Measurements from ENCODE around the gene ALAS1.
A peak's percentile ranks its signal among the peaks of the same experiment; 100 is the strongest.

Gene ALAS1

DNA sequence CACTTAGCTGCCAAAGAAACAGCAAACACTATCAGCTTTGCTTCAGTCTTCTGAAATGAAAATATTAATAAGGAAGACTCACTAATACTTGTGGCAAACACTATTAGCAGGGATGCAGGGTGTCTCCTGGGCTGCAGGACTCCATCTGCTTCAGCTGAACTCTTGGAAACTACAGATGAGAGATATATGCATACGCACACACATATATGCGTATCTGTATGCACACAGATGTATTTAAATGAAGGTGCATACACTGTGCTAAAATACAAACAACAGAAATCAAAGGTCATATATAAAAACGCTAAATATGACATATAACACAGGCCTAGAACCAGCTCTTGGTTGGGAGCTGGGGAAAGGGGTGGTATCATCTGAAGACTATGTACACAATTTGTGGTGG lies 58.2 kb downstream of the ALAS1 start:
- H3K27me3 Mint-ChIP-seq = no peaks in the 10 kb centered on the region
- no peak overlapping the region for H3K4me3 Mint-ChIP-seq
- H3K4me1 Mint-ChIP-seq = peaks cover 89% of the 10 kb centered on the region
- H3K9me3 Mint-ChIP-seq = no peaks in the 10 kb centered on the region
- H3K27ac Mint-ChIP-seq = peak overlapping the region; percentile 73
- H3K36me3 Mint-ChIP-seq = peaks cover 39% of the 10 kb centered on the region

DNA sequence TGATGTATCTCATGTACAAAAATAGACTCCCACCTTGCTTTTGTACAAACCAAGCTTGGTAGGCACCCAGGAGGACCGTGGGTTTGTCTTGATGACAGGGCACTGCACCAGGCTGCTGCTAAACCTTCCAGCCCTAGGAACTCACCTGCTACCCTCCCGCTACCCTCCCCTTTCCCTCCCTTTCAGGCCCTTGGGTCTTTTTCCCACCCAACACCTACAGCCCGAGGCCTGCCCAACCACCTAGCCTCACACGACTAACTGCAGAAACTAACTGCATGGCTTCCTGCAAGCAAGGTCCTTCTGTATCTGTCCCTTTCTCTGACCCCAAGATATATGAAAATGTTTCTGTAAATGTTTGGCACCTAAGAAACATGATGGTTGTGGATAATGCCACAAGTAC lies 58.7 kb downstream of the ALAS1 start:
- Mint-ChIP-seq H3K4me1 (peaks cover 94% of the 10 kb centered on the region), H3K27me3 (no peaks in the 10 kb centered on the region), H3K36me3 (peaks cover 41% of the 10 kb centered on the region), H3K4me3 (no peak overlapping the region), H3K9me3 (no peaks in the 10 kb centered on the region), H3K27ac (peak overlapping the region; percentile 83)

DNA sequence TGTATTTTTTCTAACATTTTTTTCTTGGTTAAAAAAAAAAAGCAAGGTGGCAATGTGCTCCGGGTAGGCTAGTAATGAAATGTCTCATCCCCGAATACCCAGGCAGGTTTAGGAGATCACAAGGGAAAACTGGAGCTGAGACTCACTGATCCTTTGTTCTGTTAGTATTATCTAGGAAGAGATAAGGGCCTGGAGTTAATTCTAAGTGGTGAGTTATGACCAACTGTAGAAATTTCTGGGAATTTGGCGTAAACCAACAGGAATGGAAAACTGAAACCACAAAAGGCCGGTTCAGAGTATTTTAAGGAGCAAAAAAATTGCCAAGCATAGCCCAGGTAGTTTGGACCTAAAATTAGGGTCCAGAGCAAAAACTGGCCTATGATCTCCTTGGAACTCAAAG lies 60.0 kb downstream of the ALAS1 start:
- Mint-ChIP-seq H3K9me3 (no peaks in the 10 kb centered on the region), H3K27ac (peak overlapping the region; percentile 60), H3K27me3 (no peaks in the 10 kb centered on the region), H3K4me3 (peak overlapping the region; percentile 26), H3K36me3 (peaks cover 38% of the 10 kb centered on the region), H3K4me1 (peaks cover 94% of the 10 kb centered on the region)

DNA sequence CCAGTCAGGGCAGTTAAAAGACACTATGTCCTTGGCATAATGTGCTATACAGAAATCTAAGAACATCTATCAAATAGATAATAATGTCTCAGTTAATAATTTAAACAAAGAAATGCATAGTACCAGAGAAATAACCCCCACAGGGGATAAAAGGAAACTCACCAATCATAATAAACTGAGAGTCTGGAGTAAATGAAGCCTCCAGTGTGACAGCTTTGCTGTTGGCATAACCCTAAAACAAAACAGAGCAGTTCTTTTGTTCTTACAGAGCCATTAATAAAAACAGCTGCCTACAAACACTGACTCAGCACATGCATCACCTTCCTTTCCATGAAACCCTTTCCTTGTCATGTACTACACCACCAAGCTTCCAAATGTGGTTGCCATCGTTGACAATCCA lies 61.1 kb downstream of the ALAS1 start:
- H3K36me3 Mint-ChIP-seq = peaks cover 38% of the 10 kb centered on the region
- H3K9me3 Mint-ChIP-seq = no peaks in the 10 kb centered on the region
- peaks cover 94% of the 10 kb centered on the region for H3K4me1 Mint-ChIP-seq
- H3K4me3 Mint-ChIP-seq = no peak overlapping the region
- peak overlapping the region; percentile 94 for H3K27ac Mint-ChIP-seq
- no peaks in the 10 kb centered on the region for H3K27me3 Mint-ChIP-seq

DNA sequence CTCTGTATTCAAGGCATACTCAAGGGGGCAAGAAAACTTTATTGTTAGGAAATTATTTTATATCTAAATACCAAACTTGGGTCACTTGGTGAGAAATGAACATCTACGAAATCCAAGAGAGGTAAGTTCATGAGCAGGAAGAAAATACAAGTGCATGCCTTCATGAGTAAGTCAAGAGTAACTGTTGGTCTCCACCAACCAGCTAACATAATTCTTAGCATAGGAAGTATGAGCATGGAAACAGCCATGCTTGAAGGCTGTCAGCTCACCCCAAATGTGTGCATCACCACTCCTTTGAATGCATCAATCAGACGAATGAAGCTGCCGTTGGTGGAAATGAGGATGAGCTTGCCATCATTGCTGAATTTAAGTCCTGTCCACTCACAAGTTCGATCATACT lies 61.5 kb downstream of the ALAS1 start:
- Mint-ChIP-seq H3K4me1 (peaks cover 94% of the 10 kb centered on the region), H3K9me3 (no peaks in the 10 kb centered on the region), H3K4me3 (no peak overlapping the region), H3K27ac (peak overlapping the region; percentile 94), H3K27me3 (no peaks in the 10 kb centered on the region), H3K36me3 (peaks cover 41% of the 10 kb centered on the region)

DNA sequence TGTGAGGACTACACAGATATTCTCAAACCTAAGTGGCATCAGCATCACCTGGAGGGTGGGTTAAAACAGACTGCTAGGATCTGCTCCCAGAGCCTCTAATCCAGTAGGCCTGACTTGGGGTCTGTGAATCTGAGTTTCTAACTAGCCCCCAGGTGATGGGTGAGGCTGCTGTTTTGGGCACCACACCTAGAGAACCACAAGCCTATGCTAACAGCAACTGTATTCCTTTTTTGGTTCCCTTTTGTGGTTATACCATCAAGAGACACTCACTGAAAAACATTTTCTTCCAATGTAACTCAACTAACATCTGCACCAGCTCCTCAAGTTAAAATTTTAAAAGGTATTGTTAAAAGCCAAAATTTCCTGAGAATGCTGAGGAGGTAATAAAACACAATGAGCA lies 64.5 kb downstream of the ALAS1 start:
- Mint-ChIP-seq H3K27ac (peak overlapping the region; percentile 73), H3K27me3 (no peaks in the 10 kb centered on the region), H3K9me3 (no peaks in the 10 kb centered on the region), H3K4me3 (peak overlapping the region; percentile 20), H3K4me1 (peaks cover 83% of the 10 kb centered on the region), H3K36me3 (peaks cover 43% of the 10 kb centered on the region)
